Neural progenitor cell (in vitro differentiated cells): ENCODE measurements around the gene TMEM234. TPM values are rescaled to one million over a fixed set of nuclear protein-coding genes. Genes with fewer than 3 reads are reported as not detected.

Experiments
- DNase-seq: peaks from one replicate; pipeline ENCODE4 v3.0.0-alpha.2; 2016; ENCODE audit warnings: low spot score
- H2AFZ ChIP-seq: fragments of 200-600 bp; sonication (generic); replicated peaks from 2 replicates; pipeline ENCODE4 v1.6.1; 2016; ENCODE audit warnings: antibody characterized with exemption
- H3F3A ChIP-seq: fragments of 200-600 bp; sonication (generic); 2 replicates; pipeline ENCODE4 v1.6.1; 2016; ENCODE audit warnings: antibody characterized with exemption, low read depth
- H3K27ac ChIP-seq: fragments of 200-600 bp; sonication (generic); 2 replicates; pipeline ENCODE4 v1.5.1; 2016; ENCODE audit warnings: mild to moderate bottlenecking
- H3K27me3 ChIP-seq: fragments of 200-600 bp; sonication (generic); 2 replicates; pipeline ENCODE4 v1.6.1; 2016; ENCODE audit warnings: mild to moderate bottlenecking, moderate library complexity
- H3K36me3 ChIP-seq: fragments of 200-600 bp; sonication (generic); 2 replicates; pipeline ENCODE4 v1.5.1; 2016
- H3K4me1 ChIP-seq: fragments of 200-600 bp; sonication (generic); 2 replicates; pipeline ENCODE4 v1.6.1; 2016; ENCODE audit warnings: mixed run types
- H3K4me2 ChIP-seq: fragments of 200-600 bp; sonication (generic); 2 replicates; pipeline ENCODE4 v1.6.1; 2016
- H3K4me3 ChIP-seq: fragments of 200-600 bp; sonication (generic); 2 replicates; pipeline ENCODE4 v1.5.1; 2016
- H3K79me2 ChIP-seq: fragments of 200-600 bp; sonication (generic); 2 replicates; pipeline ENCODE4 v1.6.1; 2016; ENCODE audit warnings: low read depth
- H3K9ac ChIP-seq: fragments of 200-600 bp; sonication (generic); 2 replicates; pipeline ENCODE4 v1.6.1; 2016
- H3K9me3 ChIP-seq: fragments of 200-600 bp; sonication (generic); 2 replicates; pipeline ENCODE4 v1.5.1; 2016; ENCODE audit warnings: low read depth
- H4K20me1 ChIP-seq: fragments of 200-600 bp; sonication (generic); 2 replicates; pipeline ENCODE4 v1.6.1; 2016; ENCODE audit warnings: low read depth
- H3K27ac Mint-ChIP-seq: 3 replicates; pipeline ENCODE4 v1.8.0; 2021; ENCODE audit warnings: mixed read lengths
- H3K27me3 Mint-ChIP-seq: 2 replicates; pipeline ENCODE4 v1.8.0; 2022; ENCODE audit warnings: low read depth, mild to moderate bottlenecking, inconsistent platforms, moderate library complexity, mixed read lengths; ENCODE audit not compliant: insufficient read depth
- H3K36me3 Mint-ChIP-seq: 3 replicates; pipeline ENCODE4 v1.8.0; 2021; ENCODE audit warnings: mixed read lengths
- H3K4me1 Mint-ChIP-seq: 3 replicates; pipeline ENCODE4 v1.8.0; 2021; ENCODE audit warnings: mixed read lengths
- H3K4me3 Mint-ChIP-seq: 3 replicates; pipeline ENCODE4 v1.8.0; 2021; ENCODE audit warnings: mild to moderate bottlenecking, moderate library complexity, mixed read lengths
- H3K9me3 Mint-ChIP-seq: 3 replicates; pipeline ENCODE4 v1.8.0; 2020; ENCODE audit warnings: mixed read lengths
- EZH2 ChIP-seq: fragments of 200-600 bp; sonication (generic); IDR thresholded peaks from 2 replicates; pipeline ENCODE4 v1.6.1; 2017; ENCODE audit warnings: antibody characterized with exemption, mild to moderate bottlenecking, moderate library complexity
- EZH2phosphoT487 ChIP-seq: fragments of 200-600 bp; sonication (generic); IDR thresholded peaks from 2 replicates; pipeline ENCODE4 v1.6.1; 2017; ENCODE audit warnings: antibody characterized with exemption
- total RNA-seq: library from RNA; depleted of rRNA; stranded (reverse); fragments of >200 nt; gene quantifications from 2 replicates; pipeline ENCODE4 v1.2.3, GENCODE V29; 2015; ENCODE audit warnings: low replicate concordance
- TF ChIP-seq, protein P1 (sequence below): fragments of 200-600 bp; sonication (generic); IDR thresholded peaks from 2 replicates; pipeline ENCODE4 v1.5.1; 2017; ENCODE audit warnings: antibody characterized with exemption, mild to moderate bottlenecking

Gene TMEM234
- total RNA-seq, 1 donor from 2014 or later, result 6.0 TPM

DNA sequence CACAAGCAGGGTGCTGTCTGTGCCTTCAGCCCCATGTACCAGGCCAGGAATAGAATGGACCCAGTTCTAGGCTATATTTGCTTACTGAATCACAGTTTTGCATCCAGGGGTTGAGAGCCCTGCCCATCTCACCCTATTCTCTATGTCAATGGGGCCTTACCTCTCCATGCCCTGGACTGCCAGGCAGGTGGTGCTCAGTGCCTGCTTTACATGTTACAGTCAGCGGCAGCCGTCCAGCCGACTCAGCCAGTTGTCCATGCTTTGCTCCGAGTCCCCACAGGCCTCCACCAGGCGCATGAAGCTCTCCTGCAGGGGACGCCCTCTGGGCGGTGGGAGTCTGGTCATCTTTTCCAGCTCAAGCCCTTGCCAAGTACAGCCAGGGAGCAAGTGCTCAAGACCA lies 12.6 kb upstream of the TMEM234 start:
- no peak for DNase-seq
- H3K9ac ChIP-seq, result no peak overlapping the region
- H3K79me2 ChIP-seq, result peaks cover 27% of the 10 kb centered on the region
- TF ChIP-seq EZH2, result no peak
- TF ChIP-seq, protein P1, sequence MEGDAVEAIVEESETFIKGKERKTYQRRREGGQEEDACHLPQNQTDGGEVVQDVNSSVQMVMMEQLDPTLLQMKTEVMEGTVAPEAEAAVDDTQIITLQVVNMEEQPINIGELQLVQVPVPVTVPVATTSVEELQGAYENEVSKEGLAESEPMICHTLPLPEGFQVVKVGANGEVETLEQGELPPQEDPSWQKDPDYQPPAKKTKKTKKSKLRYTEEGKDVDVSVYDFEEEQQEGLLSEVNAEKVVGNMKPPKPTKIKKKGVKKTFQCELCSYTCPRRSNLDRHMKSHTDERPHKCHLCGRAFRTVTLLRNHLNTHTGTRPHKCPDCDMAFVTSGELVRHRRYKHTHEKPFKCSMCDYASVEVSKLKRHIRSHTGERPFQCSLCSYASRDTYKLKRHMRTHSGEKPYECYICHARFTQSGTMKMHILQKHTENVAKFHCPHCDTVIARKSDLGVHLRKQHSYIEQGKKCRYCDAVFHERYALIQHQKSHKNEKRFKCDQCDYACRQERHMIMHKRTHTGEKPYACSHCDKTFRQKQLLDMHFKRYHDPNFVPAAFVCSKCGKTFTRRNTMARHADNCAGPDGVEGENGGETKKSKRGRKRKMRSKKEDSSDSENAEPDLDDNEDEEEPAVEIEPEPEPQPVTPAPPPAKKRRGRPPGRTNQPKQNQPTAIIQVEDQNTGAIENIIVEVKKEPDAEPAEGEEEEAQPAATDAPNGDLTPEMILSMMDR, result no peak
- no peak for TF ChIP-seq EZH2phosphoT487
- Mint-ChIP-seq H3K4me1 (peaks cover 14% of the 10 kb centered on the region), H3K4me3 (no peak overlapping the region), H3K9me3 (no peaks in the 10 kb centered on the region), H3K36me3 (peaks cover 5% of the 10 kb centered on the region), H3K27ac (no peak overlapping the region), H3K27me3 (peaks cover 3% of the 10 kb centered on the region)
- peaks cover under 1% of the 10 kb centered on the region for H3K36me3 ChIP-seq
- no peak overlapping the region for H2AFZ ChIP-seq
- H3F3A ChIP-seq, result peaks cover 20% of the 10 kb centered on the region
- no peaks in the 10 kb centered on the region for H3K27me3 ChIP-seq
- no peak overlapping the region for H3K4me2 ChIP-seq
- no peaks in the 10 kb centered on the region for H3K9me3 ChIP-seq
- H3K27ac ChIP-seq, result no peak overlapping the region
- no peak overlapping the region for H3K4me3 ChIP-seq
- H4K20me1 ChIP-seq, result peaks cover 3% of the 10 kb centered on the region
- H3K4me1 ChIP-seq, result peaks cover 14% of the 10 kb centered on the region

- no peak overlapping the region for H3K4me2 ChIP-seq
- H4K20me1 ChIP-seq, result peaks cover 3% of the 10 kb centered on the region
- H3K79me2 ChIP-seq, result peaks cover 8% of the 10 kb centered on the region
- peaks cover 3% of the 10 kb centered on the region for H3K36me3 ChIP-seq
- H3K9ac ChIP-seq, result no peak overlapping the region
- Mint-ChIP-seq H3K9me3 (no peaks in the 10 kb centered on the region), H3K27me3 (peaks cover 3% of the 10 kb centered on the region), H3K4me1 (peaks cover 6% of the 10 kb centered on the region), H3K36me3 (peaks cover 16% of the 10 kb centered on the region), H3K27ac (peak overlapping the region; percentile 86), H3K4me3 (no peak overlapping the region)
- H2AFZ ChIP-seq, result no peak overlapping the region
- no peak for TF ChIP-seq EZH2
- TF ChIP-seq, protein P1, result no peak
- TF ChIP-seq EZH2phosphoT487, result no peak
- no peak for DNase-seq
- H3K4me1 ChIP-seq, result peaks cover 3% of the 10 kb centered on the region
- peak overlapping the region; percentile 53 for H3K27ac ChIP-seq
- peaks cover 13% of the 10 kb centered on the region for H3F3A ChIP-seq
- H3K4me3 ChIP-seq, result no peak overlapping the region
- no peaks in the 10 kb centered on the region for H3K27me3 ChIP-seq
- H3K9me3 ChIP-seq, result no peaks in the 10 kb centered on the region
These were observed 10.6 kb upstream of the TMEM234 start for GRCh38 chr1:32232558-32233304.

DNA sequence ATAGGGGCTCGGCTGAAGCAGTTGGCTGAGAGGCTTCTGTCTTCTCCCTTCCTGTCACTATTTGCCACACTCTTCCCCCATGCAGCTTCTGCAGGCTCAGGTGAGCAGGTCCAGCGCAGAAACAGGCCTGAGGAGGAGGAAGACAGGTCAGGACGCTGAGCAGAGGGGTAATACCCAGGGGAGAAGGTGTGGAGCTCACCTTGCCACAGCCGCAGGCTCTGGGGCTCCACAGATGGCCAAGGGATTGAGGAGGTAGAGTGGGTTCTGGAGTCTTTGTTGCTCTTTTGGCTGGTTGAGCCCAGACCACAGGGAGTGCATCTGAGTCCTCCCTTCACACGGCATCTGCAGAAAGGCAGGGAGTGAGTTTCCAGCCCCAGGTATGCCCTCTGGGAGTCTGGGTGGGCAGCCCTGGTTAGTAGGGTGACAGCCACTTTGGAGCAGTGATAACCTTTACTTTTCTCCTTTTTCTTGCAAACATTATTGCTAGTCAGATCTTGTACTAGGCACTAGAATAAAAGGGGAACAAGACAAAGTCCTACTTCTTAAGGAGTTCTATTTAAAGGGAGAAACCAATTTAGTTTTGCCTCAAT lies 9.8 kb upstream of the TMEM234 start:
- peaks cover 3% of the 10 kb centered on the region for H3K27me3 Mint-ChIP-seq
- H3K36me3 Mint-ChIP-seq, result peaks cover 22% of the 10 kb centered on the region
- no peak for TF ChIP-seq EZH2
- peaks cover 3% of the 10 kb centered on the region for H3K36me3 ChIP-seq
- H3K27ac ChIP-seq, result peak overlapping the region; percentile 53
- H3K27me3 ChIP-seq, result no peaks in the 10 kb centered on the region
- no peaks in the 10 kb centered on the region for H3K9me3 ChIP-seq
- no peaks in the 10 kb centered on the region for H3K9me3 Mint-ChIP-seq
- H3F3A ChIP-seq, result peaks cover 18% of the 10 kb centered on the region
- no peak overlapping the region for H3K4me2 ChIP-seq
- H3K4me3 Mint-ChIP-seq, result no peak overlapping the region
- H3K27ac Mint-ChIP-seq, result no peak overlapping the region
- peaks cover 3% of the 10 kb centered on the region for H4K20me1 ChIP-seq
- peaks cover 6% of the 10 kb centered on the region for H3K4me1 Mint-ChIP-seq
- H3K4me1 ChIP-seq, result peaks cover 3% of the 10 kb centered on the region
- H2AFZ ChIP-seq, result no peak overlapping the region
- no peak overlapping the region for H3K9ac ChIP-seq
- no peak for DNase-seq
- peaks cover under 1% of the 10 kb centered on the region for H3K79me2 ChIP-seq
- H3K4me3 ChIP-seq, result no peak overlapping the region

GRCh38 chr1:32228771-32229170 lies 6.6 kb upstream of the TMEM234 start:
- Mint-ChIP-seq H3K27me3 (peaks cover 2% of the 10 kb centered on the region), H3K9me3 (no peaks in the 10 kb centered on the region), H3K36me3 (peaks cover 31% of the 10 kb centered on the region), H3K4me1 (peaks cover 10% of the 10 kb centered on the region), H3K27ac (no peak overlapping the region), H3K4me3 (no peak overlapping the region)
- Histone ChIP-seq H4K20me1 (no peaks in the 10 kb centered on the region), H3K27me3 (no peaks in the 10 kb centered on the region), H2AFZ (no peak overlapping the region), H3K4me3 (no peak overlapping the region), H3K79me2 (peaks cover 3% of the 10 kb centered on the region), H3K9ac (no peak overlapping the region), H3K9me3 (no peaks in the 10 kb centered on the region), H3K27ac (no peak overlapping the region), H3K4me1 (peaks cover 3% of the 10 kb centered on the region), H3K36me3 (peaks cover 3% of the 10 kb centered on the region), H3F3A (peaks cover 18% of the 10 kb centered on the region), H3K4me2 (no peak overlapping the region)
- DNase-seq, result no peak
- TF ChIP-seq EZH2phosphoT487 (no peak), EZH2 (no peak)
- TF ChIP-seq, protein P1, result no peak
